Daoy (cell line): ENCODE data around the gene GLI3. TPM values are rescaled to one million over a fixed set of nuclear protein-coding genes. Genes with fewer than 3 reads are reported as not detected.
A peak's percentile ranks its signal among the peaks of the same experiment; 100 is the strongest.

Experiments
- DNase-seq: peaks from one replicate; pipeline ENCODE4 v3.0.0-alpha.2; 2015; ENCODE audit warnings: low read depth
- total RNA-seq: library from RNA; depleted of rRNA; stranded (reverse); fragments of >200 nt; shearing (Covaris generic); gene quantifications from 2 replicates; pipeline ENCODE4 v1.2.3, GENCODE V29; 2014

The GLI3 gene
- total RNA-seq, 1 experiment from 2014 or later: 7.2 TPM

DNA sequence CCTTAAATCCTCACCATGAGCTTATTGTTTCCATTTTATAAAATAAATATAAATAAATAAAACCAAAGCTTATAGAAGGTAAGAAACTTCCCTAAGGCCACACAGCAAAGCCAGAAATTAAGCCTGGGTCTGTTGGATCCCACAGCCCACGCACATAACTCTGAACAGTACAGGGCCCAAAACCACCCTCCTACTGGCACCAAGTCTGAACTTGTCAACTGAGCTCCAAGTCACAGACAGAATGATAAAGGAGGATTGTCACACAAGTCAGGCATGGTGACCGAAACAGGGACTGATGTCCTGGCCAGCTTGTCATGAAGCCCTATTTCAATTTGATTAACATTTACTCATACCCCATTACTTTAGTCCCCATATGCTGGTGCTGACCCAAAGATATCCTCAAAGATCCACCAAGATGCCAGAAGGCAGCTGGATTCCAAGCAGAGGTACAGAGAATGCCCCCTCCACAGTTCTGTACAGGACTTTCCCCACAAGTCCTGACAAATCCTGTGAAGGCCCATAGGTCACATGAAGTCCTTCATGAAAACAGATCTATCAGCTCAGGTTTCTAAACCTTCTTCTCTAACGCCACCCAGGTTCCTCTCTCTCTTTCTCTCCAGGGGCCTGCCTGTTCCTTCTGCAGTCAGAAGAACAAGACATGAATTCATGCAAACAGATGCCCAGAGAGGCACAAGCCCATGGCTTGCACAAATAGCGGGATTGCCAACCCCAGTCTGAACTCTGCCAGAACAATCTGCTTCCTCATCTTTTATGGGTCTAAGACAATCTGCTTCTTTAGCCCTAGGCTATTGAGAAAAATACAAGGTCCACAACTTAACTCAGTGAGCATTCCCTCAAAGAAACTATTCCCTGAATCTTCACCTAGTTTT lies 60.9 kb downstream of the GLI3 start:
- DNase-seq: no peak

DNA sequence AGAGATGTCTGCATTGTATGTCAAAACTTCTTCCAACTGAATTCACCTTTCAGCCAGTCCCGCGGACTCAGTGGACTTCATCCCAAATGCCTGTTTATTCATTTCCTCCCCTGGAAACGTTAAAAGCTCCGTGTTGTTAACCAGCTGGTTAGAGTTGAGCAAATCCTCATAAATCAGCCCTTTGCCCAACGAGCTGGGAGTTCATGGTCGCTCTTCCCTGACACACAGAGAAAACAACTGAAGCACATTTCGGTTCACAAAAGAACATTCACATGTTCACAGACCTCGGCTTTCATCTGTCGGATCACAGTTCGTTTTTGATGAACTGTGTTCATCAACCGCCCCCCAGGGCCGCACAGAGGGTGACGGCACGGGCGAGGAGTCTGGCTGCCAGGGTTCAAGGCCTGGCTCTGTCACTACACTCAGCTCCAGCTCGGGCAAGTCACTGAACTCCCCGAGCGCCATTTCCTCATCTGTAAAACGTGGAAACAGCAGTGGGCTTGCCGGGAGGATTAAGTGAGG lies 62.6 kb downstream of the GLI3 start:
- no peak for DNase-seq

DNA sequence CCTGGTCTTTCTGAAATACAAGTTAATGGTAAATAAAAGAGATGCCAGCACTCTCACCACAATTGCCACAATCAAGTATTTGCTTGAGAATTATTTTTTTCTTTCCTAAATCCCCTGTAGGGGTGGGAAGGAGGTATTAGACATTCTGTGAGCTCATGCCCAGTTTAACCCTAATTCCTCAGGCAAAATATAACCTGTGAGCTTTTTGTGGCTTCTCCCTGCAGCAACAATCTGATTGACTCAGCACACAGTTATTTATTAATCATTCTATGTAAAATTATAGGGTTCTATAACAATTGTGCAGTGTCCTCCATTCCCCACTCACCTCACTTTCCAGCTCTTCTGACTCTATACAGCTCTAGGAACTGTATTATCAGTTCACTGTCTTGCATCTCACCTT lies 66.3 kb downstream of the GLI3 start:
- peak; percentile 36 for DNase-seq

DNA sequence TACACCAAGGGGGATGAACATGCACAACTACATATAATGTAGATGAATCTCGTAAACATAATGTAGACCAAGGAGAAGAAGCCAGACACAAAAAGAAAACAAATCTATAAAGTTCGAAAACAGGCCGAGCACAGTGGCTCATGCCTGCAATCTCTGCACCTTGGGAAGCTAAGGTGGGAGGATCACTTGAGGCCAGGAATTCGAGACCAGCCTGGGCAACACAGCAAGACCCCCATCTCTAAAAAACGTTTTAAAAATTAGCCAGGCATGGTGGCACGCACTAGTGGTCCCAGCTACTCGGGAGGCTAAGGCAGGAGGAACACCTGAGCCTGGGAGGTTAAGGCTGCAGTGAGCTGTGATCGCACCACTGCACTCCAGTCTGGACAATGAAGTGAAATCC lies 68.5 kb downstream of the GLI3 start:
- no peak for DNase-seq

DNA sequence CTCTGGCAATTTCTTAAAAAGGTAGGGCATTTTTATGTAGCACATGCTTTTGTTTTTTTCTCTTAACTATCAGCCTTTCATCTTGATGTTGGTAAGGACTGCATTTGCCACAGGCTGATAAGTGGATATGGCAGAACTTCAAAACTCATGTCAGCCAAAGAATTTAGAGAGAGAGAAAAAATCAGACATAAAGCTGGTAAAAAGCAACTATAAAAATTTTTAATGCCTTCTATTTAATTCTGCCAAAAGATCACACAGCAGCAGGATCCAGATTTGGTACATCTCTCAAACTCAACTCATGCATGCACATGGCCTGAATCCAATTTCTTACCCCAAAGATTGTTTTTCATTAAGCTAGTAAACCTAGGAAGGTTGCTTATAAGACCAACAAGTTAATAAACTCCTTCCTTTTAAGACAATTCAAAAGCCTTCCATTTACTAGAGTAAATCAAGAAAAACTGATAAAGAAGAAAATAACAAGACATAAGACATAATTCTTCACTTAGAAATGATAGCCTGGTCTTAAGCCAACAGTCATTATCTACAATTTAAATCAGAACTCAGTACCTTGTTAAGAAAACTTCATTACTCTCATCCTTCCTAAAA lies 69.3 kb downstream of the GLI3 start:
- DNase-seq: no peak

DNA sequence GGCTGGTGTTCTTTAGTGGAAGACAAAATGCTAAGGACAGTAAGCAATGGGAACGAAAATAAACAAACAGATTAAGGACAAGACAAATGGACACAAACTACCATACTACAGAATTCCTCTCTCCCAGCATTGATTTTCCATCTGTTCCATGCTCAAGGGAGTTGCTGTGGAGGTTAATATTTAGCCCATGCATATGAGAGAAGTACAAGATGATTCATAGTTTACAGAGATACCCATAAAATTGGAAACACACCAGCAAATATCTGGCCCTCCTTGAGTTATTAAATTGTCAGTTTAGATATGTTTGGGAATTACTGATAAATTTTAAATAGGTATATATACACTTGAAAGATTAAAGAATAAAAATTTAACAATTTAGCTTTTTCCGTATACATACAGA lies 69.8 kb downstream of the GLI3 start:
- no peak for DNase-seq

DNA sequence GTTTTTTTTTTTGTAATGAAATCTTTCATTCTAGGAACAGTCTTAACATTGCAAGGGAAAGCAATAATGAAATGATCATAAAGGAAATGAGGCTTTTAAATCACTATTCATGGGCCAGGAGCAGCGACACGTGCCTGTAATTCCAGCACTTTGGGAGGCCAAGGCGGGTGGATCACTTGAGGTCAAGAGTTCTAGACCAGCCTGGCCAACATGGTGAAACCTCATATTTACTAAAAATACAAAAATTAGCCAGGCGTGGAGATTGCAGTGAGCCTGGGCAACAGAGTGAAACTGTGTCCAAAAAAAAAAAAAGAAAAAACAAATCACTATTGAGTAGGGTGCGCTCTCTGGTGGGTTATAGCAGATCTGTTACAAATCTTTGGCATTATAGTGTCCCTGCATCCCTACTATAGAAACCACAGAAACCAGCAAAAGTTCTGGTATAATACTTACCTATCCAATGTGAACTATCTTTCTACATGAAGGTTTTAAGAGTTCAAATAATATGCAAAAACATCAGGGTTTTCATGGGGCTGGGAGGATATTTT lies 72.1 kb downstream of the GLI3 start:
- no peak for DNase-seq

DNA sequence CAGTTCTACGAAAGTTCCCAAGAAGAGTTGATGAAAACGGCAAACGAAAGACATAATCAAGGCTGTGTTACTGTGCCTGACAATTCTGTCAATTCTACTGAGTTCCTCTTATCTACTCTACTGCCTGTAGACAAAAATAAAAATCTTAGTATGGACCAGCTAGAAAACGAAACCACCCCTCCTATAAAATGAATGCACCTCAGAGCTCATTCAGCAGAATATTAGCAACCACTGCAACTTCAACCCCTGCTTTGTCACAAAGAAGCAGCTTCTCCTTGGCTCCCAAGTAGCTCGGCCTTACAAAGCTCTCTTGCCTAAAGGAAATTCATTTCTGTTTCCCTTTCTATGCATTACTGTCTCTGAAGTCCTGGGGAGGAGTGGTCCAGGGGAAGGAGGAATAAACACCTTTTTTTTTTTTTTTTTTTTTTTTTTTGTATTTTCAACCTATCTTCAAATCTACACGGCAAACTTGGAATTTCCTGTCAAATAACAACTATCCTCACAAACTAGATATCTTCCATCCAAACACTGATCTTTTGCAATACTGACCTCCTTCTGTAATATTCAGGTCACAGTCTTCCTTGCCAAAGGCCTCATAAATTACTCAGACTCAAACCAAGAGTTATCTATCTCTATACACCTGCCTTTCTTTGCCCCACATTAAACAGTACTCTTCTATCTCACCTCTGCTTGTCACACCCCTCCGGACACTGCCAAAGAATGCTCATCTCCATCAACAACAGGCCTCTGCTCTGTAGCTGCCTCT lies 74.3 kb downstream of the GLI3 start:
- DNase-seq: no peak

DNA sequence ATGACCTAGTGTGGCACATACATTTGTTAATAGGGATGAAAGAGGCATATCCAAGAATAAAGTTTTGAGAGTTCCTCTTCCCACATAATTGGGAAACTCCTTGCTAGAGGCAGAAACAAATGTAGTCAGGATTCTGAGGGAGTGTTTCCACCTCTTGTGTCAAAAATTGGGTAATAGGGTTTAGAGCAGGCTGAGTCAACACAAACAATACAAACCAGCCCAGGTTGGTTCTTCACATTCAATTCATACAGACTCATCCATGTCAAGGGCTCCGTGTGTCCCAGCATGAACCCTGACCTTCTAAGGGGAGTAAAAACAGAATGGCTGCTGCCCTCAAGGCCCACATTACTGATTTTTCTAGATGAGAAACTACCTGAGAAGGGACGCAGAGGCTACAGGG lies 75.3 kb downstream of the GLI3 start:
- DNase-seq: peak; percentile 23

DNA sequence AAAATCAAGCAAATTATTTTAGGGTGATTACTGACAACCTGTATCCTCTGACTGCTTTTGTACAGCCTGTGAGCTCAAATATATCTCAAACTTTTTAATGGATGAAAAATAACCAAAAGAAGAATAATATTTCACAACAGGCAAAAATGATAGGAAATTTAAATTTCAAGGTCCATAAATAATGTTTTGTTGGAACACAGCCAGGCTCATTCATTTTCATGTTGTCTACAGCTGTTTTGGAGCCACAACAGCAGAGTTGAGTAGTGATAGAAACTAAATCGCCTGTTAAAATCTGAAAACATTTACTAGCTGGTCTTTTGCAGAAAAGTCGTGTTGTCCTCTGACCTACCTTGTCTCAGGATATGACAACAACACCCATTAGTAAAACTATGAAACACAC lies 75.9 kb downstream of the GLI3 start:
- DNase-seq: no peak

DNA sequence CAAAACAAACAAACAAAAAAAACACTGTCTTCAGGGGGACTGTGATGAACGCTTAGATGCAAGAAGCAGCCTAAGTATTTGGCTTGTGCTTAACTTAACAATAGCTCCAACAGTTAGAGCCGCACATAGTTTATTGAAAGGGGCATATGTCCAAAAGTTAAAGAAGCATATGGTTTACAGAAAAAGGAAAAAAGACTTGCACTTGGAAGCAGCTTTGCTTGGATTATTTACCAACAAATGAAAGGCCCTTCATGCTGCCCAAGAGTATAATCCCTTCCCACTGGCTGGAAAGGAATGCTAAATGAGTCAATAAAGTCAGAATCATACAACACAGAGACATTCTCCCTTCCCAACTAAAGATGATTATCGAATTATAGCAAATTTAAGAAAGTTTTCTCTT lies 77.9 kb downstream of the GLI3 start:
- no peak for DNase-seq

DNA sequence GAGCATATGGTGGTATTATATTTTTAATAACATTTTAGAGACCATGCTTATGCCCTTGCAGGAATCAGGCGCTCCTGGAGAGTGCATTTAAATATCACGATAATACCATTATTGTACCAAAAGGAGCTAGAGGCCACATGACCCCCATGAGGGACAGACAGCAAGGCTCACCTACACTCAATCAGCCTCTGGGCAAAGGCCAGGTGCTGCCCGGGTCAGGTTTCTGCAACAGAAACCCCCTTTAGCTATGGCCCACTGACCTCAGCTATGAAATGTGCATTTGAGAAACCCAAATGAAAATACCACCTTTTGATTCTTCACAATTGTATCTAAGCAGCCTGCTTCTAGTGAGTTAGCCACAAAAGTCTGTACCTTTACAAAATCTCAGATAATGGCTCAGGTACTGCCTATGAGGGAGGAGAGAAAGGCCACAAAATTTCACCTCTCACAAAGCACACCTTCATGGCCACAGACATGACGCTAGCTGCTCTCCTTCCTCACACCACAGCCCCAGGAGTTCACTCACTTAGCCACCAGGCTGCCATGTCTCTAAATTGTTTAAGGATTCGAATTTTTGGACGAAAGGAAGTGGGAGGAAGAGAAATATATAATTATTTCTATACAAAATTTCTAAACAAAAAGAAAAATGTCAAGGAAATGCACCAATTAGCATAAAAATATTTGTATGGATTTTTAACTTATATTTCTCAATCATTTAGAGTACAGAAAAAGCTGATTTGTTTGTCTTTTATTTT lies 79.9 kb downstream of the GLI3 start:
- DNase-seq: no peak

DNA sequence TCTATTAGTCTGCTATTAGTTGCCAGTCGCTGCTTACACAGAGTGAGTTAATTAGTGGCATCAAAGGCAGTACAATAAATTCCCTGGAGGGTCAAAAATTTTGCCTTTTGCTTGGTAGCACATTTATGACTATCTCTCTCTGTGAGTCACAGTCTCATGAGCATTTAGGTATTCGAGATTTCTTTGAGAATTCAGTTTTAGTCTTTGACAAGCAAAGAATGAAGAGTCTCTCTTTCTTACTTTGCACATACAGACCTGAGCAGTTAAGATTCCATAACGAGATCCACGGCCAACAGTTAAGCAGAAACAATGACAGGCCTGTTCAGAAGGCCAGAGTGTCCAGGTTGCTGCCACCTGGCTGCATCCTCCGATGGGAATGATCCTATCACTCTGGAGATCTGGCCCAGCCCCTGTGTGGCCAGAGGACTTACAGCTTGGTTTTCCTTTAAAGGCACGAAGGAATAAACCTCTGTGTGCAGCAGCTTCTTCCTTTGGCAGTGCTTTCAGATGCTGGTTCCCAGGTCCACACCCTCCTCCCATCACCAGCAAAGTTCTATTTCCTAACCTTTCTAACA lies 80.6 kb downstream of the GLI3 start:
- no peak for DNase-seq

DNA sequence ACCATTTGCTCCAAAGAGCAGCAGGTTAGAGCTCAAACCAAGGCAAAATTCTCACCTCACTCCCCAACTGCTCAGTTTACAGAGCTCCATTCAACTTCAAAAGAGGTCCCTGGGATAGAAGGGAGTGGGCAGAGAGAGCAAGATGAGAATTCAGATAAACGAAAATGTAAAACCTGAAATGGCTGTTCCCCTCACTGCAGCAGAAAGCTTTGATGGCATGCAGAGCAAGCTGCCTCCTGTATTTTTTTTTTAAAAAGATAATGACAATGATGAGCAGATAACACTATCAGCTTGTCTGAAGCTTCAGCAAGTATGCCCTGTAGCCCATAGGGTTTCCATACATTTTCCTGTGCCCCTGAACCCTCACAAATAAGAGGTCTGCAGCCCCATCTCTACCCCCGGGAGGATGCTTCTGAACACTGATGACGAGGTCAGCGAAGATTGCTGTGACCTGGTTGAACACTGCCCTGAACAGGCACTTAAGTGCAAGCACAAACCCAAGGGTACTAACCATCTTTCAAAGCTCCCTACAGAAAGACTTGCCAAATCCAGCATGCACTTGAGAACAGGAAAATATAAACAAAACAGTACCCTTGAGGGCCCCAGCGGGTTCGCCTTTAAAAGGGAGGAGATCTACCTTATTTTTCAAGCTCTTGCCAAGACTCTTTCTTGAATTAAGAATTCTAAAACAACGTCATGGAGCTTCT lies 81.3 kb downstream of the GLI3 start:
- no peak for DNase-seq

DNA sequence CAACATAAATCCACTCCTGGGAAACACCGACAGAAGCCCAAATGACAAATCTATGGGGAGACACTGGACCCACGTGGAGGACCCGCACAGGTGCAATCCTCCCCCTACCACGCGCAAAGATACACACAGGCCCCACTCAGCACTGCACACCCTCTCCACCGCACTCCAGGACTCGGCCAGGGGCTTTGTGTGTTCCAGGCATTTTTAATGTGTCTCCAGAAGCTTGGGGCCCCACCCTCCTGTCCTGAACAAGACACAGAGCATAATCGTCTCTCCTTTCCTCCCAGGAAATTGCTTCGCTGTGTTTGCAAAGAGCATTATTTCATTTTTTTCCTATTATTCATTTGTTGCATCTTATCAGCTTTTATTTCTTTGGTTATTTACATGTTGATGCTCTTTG lies 82.8 kb downstream of the GLI3 start:
- DNase-seq: no peak

DNA sequence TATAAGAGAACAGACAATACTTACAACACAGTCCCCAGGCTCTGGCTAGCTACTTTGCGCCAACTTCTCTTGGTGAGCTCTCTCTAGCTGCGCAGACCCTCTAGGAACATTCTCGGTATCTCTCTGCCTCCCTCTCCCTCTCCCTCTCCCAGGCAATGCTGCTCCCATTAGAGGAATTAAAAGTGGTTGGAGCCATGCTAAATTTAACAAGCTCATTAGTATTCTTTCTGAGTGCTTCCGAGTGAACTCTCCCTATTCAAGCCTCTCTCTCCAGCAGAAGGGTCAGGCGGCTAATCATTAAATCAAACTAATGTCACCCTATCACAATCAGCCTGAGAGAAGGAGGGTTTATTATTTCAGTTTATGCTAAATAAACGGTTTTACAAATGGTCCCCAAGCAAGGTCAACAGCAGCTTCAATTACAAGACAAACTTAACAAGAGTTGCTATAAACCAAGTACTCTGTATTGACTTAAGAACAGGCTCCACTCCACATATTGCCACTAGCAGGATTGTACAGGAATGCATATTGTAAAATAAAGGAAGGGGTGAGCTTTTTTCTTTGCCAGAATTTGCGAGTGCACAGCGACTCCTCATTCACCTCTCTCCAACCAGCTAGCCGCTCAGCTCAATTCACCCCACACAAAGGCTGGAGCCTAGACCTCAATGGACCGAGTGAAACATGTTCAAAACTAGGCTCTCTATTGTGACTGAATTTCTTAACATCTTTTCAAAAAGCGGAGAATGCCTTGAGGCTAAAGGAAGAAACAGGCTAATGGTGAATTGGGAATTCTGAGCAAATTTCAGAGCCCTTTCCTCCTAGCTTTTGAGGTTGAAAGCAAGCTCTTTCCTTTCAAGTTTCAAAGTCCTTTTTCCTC lies 84.4 kb downstream of the GLI3 start:
- no peak for DNase-seq

DNA sequence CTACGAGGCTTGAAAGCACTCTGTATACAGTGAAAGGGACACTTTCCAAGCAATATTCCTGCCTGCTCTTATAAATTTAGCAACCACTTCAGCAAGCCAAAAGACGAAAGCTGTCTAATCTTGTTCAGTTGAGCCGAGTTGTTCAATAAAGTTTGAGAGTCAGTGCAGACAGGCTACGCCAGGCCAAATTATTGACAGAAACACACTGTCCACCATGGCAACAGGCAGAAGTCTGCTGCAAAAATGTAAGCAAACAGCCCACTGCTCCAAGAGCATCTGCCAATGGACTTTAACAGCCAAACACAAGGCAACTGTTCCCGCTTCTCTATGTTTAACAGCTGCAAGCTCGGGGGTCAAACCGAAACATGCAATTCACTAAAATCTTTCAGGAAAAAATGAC lies 85.7 kb downstream of the GLI3 start:
- DNase-seq: no peak

DNA sequence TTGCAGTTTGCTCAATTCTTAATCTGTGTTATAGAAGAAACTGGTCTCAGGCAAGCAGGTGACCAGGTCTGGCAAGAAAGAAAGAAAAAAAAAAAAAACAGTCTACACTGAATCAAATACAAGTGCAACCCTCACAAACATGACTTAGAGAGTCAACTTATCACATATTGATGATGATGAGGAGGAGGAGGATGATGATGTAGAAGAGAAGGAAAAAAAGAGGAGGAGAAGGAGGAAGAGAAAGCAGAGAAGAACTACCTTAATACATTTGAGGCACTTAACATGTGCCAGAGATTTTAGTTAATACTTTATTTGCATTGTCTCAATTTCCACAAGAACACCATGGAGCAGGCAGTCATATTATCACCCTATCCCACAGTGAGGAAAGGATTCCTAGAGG lies 91.5 kb downstream of the GLI3 start:
- no peak for DNase-seq

DNA sequence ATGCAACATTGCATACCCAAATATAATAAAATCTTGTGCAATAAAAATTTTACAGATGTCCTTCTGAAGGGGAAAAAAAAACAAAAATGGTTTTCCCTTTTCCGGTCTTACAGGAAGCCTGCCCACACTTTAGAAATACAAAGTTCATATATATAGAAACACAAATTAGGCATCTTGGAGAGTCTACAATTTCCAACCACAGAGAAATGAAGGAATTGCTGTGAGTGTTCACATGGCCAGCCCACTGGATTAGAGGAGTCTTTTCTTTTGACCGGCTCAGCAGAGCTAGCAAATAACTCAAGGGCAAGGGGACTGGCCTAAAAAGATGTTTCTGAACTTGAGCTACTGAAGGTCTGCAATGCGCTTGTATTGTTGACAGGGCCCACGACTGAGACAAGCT lies 92.4 kb downstream of the GLI3 start:
- no peak for DNase-seq
